NCI-H748 (cell line): ENCODE results near the gene ULK4.
A peak's percentile ranks its signal among the peaks of the same experiment; 100 is the strongest.

Experiments used
- DNase-seq: peaks from one replicate; lab custom pipeline; 2025; ENCODE audit not compliant: unreplicated experiment; lab: John Stamatoyannopoulos, UW

Gene ULK4

DNA sequence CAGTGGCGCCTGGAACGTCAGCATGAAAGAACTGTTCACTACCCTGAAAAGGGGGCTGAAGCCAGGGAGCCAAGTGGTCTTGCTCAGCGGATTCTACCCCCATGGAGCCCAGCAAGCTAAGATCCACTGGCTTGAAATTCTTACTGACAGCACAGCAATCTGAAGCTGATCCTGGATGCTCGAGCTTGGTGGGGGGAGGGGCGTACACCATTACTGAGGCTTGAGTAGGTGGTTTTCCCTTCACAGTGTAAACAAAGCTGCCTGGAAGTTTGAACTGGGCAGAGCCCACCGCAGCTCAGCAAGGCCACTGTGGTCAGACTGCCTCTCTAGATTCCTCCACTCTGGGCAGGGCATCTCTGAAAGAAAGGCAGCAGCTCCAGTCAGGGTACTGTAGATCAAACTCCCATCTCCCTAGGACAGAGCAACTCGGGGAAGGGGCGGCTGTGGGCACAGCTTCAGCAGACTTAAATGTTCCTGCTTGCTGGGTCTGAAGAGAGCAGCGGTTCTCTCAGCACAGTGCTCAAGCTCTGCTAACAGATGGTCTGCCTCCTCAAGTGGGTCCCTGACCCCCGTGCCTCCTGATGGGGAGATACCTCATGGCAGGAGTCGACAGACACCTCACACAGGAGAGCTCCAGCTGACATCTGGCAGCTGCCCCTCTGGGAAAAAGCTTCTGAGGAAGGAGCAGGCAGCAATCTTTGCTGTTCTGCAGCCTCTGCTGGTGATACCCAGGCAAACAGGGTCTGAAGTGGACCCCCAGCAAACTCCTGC lies 591.0 kb downstream of the ULK4 start:
- DNase-seq, result peak; percentile 28

DNA sequence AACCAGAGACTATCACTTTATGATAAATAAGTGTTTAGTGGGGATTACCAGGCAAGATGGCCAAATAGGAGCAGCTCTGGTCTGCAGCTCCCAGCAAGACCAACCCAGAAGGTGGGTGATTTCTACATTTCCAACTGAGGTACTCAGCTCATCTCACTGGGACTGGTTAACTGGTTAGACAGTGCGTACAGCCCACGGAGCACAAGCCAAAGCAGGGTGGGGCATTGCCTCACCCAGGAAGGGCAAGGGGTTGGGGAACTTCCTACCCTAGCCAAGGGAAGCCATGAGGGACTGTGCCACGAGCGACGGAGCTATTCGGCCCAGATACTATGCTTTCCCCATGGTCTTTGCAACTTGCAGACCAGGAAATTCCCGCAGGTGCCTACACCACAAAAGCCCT lies 591.6 kb downstream of the ULK4 start:
- peak; percentile 30 for DNase-seq

DNA sequence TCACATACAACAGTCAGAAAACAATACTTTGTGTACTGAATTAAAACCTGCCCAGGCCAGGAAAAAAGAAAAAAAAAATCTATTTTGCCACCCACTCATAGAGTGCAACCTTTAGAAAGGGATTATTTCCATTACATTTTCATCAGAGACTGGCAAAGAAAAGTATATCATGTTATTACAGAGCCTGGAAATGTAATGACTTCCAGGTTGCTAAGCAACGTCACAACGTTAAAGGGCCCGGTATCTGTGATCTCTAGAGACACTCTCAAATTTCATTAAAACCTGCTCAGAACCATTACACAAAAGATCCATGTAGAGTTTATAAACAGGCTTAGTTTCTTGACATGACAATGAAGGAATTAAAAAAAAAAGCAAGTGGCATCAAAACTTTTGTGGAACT lies 592.1 kb downstream of the ULK4 start:
- peak; percentile 89 for DNase-seq

DNA sequence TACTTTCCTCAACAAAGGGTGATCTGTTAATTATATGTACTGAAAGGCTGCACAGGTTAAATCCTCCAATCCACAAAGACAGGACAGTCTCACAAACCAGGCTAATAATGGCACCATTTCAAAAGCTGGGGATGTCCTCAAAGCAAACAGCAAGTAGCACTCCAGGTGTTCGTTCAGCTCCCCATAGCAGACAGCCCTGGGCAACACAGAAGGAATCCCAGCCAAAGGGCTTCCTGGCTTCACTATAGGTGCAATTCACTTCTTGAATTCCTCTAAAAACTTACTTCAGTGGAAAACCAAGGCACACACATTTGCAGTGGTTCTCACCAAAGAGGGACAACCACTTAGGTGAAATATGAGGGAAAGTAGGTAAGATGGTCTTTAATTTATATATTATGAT lies 595.9 kb downstream of the ULK4 start:
- peak; percentile 89 for DNase-seq

DNA sequence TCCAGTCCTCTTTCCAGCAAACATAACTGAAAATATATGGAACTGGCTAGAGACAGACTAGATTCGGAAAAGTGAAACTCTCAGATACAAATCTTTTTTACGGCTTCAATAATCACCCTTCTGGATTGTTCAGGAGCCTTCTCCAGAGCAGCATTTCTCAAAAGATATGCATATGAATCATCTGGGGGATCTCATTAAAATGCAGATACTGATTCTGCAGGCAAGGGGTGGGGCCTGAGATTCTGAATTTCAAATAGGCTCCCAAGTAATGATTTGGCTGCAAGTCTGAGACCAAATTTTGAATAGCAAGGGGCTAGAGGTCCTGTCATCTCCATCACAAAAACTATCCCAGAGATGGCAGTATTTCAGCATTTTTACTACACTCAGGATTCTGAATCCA lies 597.2 kb downstream of the ULK4 start:
- DNase-seq, result peak; percentile 20

DNA sequence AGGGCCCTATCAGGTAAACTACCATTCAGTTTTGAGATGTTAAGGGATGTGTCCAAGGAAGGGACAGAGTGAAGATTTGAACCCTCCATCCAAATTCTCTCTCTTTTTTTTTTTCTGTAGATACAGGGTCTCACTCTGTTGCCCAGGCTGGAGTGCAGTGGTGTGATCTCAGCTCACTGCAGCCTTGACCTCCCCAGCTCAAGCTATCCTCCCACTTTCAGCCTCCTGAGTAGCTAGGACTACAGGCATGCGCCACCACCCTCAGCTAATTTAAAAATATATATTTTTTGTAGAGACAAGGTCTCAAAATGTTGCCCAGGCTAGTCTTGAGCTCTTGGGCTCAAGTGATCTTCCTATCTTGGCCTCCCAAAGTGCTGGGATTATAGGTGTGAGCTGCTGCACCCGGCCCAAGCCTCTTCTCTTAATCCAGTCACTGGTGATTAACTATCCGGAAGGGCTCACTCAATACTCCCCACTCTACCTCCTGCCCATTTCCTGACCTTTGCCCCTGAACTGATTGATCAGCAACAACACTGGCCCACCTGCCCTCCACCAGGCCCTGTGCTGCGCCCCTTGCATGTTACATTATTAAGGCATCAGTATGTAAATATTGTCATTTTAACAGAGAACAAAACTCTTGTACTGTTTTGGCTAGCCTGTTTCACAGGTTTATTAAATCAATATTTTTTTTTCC lies 597.9 kb downstream of the ULK4 start:
- DNase-seq, result peak; percentile 80

DNA sequence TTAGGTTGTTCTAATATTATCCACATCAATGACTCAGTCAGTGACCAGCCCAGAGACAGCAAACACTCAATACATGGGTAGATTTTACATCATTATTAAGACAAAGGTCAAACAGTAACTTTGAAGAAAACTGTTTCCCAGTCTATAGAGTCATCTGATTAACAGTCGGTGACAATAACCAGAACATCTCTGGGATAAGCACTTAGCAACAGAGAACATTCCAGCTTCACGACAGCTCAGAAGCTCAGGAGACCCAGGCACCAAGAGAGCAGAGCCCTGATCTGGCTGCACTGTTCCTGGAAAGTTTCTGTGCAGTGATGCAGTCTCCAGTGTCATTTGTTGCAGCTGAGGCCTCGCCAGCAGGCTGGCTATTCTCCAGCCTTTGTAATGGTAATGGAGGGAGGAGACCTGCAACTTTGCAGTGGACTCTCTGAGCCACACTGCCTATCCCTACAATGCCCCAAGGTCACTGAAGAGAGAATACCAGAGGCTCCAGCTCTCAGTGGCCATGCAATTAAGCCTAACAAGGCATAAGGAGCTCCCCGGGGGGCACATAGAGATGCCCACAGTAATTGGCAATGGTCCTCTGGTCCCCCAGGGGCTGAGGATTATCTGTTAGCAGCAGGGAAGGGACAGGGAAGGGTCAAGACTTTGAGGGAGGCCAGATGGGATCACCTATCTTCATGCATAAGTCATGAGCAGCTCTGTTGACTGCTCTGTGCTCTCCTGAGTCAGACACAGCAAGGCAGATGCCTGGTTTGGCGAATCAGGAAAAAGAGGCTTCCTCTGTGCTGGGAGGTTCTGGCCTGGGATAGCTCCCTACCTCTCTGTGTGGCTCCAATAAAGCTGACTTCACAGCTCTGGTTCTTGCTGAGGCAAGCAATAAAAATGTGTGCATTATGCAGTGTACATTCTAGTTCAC lies 599.0 kb downstream of the ULK4 start:
- DNase-seq, result peak; percentile 21

DNA sequence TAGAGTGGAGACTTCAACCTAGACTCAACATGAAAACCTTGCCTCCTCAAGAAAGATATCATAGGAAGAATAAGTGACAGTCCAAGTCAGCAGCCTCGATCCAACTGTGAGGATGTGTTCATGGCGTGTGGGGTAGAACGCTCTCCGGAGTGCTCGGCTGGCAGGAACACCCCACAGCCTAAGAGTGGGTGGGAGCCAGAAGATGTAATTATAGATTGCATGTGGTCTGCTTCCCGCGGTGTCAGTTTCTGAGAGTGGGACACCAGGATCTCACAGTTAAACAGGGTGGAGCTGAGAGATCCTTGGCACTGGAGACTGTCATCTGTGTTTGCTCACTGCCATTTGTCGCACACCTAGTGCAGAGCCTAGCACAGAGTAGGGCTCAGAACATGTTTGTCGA lies 604.6 kb downstream of the ULK4 start:
- no peak for DNase-seq

DNA sequence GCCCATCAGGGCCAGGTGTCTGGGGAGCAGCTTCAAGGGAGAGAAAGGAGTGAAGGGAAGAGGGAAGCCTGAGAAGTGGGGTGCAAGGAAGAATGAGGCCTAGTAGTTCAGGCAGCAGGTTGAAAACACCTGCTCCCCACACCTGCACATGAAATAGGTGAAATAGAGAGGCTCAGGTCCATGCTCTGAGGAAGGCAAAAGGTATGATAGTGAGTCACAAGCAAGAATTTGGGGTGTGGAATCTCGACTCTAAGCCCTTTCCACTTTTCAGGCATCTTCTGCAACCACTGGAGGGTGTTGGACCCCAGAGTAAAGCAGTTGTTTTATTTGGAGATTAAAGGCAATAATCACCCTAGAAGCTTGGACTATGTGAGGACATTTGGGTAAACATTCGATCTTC lies 605.1 kb downstream of the ULK4 start:
- no peak for DNase-seq

DNA sequence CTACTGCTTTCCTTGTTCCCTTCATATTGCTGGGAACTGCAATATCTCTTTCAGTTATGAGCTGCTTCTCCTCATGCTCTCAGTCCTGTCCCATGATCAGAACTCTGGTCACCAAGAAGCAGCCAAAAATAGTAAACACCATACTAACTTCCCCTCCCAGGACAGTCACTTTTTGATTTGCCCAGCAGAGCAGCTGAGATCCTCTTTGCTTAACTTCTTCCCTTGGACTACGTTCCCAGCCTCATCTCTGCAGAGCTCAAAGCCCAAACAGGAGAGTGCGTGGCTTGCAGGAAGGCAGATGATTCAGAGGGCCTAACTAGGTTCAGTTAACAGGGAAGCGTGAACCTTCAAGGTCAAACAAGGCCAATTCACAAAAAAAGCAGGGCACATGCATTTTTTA lies 609.4 kb downstream of the ULK4 start:
- DNase-seq, result no peak

DNA sequence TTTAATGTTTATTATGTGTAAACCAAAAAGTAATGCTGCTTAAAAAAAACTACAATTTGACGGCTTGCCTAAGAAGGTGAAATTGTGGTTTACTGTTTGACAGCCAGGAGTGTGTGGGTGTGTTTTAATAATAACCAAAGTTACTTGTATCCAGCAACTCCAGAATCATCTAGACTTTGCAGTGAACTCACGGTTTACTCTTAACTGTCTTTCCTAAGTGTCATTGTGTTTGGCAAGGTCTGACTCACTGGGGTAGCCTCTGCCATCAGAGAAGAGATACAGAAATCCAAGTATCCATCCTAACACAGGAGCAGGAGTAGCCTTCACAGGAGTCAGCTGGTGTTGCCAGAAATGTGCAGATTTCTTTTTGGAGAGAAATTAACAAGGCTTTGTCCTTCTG lies 611.5 kb downstream of the ULK4 start:
- no peak for DNase-seq

DNA sequence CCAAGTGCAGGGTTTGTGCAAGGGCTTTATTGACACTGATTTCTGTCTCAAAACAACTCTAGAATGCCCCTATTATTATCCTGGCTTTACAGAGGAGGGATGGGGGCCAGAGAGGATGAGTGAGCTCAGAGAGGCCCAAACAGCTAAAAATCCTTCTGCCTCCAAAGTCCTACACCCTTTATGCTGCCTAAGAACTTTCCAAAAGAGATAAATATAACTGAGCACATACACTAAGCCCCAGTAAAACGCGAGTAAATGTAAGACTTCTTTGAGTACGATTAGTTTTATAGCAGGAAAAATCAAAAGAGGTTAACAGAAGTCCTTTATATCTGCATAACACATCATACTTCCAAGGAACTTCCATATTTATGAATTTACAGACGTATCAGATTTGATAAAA lies 613.5 kb downstream of the ULK4 start:
- no peak for DNase-seq

DNA sequence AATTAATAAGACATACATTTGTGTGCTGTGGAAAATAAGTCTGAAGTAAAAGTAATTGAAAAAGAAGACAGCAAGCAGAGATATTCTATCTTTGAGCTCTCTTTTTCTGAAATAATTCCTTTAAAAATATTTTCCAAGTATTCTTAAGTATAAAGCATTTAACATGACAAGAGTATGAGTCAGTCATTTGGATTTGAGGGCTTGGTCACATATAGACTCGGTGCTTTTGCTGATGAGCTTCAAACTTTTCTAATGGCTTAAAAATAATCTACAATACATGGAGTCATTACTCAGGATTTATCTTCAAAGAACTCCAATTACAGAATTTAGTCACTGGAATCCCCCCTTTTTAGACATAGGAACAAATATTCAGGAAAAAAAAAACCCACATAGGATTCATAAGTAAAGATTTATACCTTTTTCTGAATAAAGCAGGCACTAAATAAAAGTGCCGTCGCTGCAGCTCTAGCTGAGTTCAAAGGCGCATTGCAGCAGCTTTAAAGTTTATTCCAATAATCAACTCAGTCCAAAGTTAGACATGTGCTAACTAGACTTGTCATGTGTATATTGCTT lies 615.1 kb downstream of the ULK4 start:
- DNase-seq, result no peak

DNA sequence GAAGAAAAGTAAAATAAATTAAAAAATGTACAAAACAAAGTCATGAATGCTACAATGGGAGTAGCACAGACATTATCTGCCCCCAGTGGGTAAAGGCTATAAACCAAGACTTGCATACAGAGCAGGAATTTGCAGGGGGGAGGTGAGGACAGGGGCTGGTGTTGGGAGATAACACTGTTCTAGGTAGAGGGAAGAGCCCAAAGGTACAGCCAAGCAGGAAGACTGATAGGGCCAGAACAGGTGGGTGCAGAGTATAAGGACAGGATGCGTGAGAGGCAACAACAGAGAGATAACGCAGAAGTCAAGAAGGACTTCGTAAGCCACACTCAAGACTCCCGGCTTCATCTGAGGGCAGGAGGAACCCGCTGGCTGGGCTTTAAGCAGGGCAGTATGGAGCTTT lies 616.1 kb downstream of the ULK4 start:
- DNase-seq, result no peak

DNA sequence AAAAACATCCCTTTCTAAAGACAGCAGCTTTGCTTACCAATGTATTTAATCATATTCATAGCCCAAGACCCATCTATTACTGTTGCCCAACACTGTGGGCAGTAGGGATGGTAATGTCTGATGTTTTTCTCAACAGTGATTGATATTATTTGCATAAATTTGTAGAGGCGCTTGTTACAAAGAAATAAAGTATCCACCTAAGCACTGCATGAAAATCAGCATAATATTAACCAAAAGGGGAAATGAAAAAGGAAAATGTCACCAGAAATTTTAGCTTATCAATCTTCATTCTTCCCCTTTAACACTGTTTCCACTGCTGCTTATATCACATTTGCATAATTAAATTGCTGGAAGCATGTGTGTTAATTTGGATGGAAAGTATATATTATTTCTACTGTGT lies 622.1 kb downstream of the ULK4 start:
- no peak for DNase-seq

DNA sequence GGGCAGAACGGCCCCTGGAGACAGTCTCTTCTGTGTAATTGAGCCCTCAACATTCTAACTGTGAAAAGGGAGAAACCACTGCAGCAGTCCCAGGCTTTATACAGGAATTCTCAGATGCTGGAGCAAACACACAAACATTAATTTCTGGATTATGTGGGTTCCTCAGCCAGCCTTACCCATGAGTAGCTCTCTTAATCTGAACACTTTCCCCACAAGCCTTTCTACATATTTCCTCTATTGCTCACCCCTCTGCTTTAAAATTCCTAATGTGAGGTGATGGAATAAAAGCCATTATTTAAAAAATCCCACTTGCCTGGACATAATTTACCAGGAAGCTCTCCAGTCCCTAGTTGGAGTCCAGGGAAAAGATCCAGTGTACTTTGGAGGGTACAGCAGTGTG lies 623.6 kb downstream of the ULK4 start:
- no peak for DNase-seq

DNA sequence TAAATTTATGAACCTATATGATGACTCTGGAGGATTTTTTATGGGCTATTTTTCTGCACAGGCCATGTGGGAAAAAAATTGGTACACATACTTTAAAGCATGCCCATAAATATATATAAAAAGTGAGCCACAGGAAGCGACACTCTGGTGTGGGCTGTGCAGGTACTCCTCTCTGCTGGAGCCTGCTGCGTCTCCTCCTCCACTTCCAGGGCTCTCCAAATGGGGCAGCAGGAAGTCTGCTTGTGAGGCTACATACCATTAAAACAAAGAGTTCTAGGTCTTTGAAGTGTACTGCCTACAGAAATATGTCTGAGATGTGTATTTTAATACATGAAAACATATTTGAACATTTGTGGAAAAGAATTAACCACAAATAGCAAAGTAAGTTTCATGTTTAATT lies 627.5 kb downstream of the ULK4 start:
- DNase-seq, result no peak

DNA sequence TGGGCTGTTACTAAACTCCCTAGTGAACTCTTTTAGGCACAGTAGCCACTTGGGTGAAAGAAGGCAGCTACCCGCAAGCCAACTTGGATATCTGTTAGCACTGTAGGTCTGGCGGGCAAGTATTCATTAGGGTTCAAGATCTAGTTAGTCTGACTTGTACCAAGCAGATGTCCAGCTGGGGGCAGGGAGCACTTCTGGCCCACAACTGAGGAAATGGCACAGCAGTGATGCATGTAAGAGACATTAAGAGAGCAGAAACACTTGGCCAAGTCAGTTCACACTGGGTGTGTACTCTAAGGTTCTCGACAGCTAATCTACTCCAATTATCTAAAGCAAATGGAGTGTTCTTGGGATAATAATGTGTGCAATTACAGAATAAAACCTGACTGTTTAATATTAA lies 630.9 kb downstream of the ULK4 start:
- no peak for DNase-seq

DNA sequence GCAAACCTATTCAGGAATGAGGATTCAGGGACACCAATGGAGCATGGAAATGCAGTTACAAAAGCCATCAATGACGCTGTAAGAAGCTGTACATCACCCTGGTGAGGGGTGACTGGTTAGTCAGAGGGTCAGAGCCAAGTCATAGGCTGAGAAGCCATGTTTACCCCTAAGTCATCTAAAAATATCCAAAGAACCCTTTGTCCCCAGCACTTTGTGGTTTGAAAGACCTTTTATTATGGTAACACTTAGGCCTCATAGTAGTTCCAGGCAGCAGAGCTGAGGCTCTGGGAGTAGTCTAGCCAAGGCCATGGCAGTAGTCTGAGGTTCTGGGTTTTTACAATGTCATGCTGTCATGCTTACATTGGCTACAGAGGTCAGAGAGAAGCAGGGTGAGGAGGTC lies 631.4 kb downstream of the ULK4 start:
- DNase-seq, result no peak

DNA sequence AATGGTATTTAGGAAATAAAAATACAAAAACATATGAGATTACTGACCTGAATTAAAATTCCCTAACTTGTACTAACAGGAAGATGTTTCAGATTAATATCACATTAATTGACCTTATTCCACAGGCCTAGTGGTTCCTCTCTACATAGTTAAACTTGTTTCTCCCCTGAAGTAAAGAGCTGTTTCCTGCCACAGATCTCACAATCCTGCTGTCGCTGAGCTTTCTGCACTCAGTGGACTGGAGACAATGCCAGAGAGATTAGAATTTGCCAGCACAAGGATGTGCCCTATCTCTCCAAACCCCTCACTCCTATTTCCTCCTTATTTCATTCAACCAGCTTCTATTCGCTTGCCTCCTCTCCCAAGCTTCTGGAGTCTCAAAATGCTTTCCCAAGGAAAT lies 632.0 kb downstream of the ULK4 start:
- no peak for DNase-seq

DNA sequence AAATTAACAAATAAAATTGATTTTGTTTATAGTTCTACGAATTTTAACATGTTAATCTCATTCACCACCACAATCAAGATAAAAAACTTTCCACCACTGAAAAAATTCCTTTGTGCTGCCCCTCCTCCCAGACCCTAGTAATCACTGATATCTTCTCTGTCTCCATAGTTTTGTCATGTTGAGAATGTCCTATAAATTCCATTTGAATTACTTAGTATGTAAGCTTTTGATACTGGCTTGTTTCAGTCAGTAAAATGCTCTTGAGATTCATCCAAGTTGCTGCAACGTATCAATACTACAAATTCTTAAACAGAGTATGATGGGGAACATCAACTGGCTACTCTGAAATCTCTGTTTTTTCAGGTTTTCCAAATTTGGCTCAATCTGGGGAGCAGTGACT lies 633.0 kb downstream of the ULK4 start:
- DNase-seq, result no peak
